Loucy (cell line): ENCODE results near the gene GRAMD4.

Source experiments
- EZH2phosphoT487 ChIP-seq: fragments of 200-600 bp; IDR thresholded peaks from 2 replicates; pipeline ENCODE4 v1.6.1; 2018; ENCODE audit warnings: antibody characterized with exemption, mild to moderate bottlenecking, moderate library complexity, borderline replicate concordance
- TF ChIP-seq, protein P1 (sequence below): fragments of 200-600 bp; sonication (generic); conservative IDR thresholded peaks from 2 replicates; pipeline ENCODE4 v1.5.1; 2014; ENCODE audit warnings: mild to moderate bottlenecking, antibody characterized with exemption, low read length

DNA sequence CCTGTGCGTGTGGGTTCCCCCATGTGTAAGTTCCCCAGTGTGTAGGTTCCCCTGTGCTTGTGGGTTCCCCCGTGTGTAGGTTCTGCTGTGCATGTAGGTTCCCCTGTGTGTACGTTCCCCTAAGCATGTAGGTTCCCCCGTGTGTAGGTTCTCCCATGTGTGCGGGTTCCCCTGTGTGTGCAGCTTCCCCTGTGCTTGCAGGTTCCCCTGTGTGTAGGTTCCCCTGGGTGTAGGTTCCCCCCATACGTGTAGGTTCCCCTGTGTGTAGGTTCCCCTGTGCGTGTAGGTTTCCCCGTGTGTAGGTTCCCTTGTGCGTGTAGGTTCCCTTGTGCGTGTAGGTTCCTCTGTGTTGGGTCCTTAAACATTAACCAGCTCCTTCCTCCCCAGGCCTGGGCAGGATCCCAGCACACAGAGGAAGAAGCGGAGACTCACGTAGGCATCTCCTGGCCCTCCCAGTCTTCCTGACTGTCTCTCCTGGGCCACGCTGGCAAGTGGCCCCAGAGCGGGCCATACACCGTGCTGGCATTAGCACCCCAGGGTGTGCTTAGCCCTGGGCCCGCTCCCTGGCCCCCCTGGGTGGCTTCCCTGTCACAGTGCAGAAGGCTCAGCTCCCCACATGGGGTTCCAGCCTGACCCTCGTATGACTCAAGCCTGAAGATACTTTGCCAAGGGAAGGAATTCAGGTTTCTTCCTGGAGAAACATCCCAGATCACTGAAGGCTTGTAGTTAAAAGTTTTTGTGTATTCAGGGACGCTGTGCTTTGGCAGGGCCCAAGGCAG lies 2.8 kb upstream of the GRAMD4 start:
- TF ChIP-seq, protein P1, sequence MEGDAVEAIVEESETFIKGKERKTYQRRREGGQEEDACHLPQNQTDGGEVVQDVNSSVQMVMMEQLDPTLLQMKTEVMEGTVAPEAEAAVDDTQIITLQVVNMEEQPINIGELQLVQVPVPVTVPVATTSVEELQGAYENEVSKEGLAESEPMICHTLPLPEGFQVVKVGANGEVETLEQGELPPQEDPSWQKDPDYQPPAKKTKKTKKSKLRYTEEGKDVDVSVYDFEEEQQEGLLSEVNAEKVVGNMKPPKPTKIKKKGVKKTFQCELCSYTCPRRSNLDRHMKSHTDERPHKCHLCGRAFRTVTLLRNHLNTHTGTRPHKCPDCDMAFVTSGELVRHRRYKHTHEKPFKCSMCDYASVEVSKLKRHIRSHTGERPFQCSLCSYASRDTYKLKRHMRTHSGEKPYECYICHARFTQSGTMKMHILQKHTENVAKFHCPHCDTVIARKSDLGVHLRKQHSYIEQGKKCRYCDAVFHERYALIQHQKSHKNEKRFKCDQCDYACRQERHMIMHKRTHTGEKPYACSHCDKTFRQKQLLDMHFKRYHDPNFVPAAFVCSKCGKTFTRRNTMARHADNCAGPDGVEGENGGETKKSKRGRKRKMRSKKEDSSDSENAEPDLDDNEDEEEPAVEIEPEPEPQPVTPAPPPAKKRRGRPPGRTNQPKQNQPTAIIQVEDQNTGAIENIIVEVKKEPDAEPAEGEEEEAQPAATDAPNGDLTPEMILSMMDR: no peak
- no peak for TF ChIP-seq EZH2phosphoT487
